Fibroblast of lung (primary cell): ENCODE measurements around the gene NME7.

ENCODE experiments used
- EZH2 ChIP-seq: IDR thresholded peaks from 2 replicates; pipeline ENCODE4 v1.5.1; 2012; ENCODE audit warnings: low read length, control low read depth, mild to moderate bottlenecking; ENCODE audit errors: missing control alignments
- TF ChIP-seq, protein P1 (sequence below), 2 donors: IDR thresholded peaks in 1 of 2; conservative IDR thresholded peaks in 1 of 2; 1 replicate in 1 of 2; 2 replicates in 1 of 2; pipeline ENCODE4 v1.5.1; 2011 to 2012; ENCODE audit warnings: low read length in 2 of 2, control low read depth in 1 of 2, inconsistent platforms in 1 of 2, low read depth in 1 of 2, mild to moderate bottlenecking in 1 of 2

DNA sequence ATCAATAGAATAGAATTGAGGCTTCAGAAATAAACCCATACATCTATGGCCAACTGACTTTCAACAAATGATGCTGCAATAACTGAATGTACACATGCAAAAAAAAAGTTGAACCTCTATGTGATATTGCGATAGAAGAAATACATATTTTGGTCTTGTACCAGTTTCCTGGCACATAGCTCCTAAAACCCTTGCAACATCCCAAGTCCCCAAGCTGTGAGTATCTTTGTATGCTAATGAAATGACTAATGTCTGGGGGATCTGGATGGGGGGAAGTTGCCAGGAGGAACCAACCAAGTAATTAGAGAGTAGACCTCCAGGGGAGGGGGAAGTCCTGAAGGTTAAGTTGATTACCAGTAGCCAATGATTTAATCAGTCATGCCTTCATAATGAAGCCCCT lies 24.8 kb upstream of the NME7 start:
- TF ChIP-seq, protein P1, sequence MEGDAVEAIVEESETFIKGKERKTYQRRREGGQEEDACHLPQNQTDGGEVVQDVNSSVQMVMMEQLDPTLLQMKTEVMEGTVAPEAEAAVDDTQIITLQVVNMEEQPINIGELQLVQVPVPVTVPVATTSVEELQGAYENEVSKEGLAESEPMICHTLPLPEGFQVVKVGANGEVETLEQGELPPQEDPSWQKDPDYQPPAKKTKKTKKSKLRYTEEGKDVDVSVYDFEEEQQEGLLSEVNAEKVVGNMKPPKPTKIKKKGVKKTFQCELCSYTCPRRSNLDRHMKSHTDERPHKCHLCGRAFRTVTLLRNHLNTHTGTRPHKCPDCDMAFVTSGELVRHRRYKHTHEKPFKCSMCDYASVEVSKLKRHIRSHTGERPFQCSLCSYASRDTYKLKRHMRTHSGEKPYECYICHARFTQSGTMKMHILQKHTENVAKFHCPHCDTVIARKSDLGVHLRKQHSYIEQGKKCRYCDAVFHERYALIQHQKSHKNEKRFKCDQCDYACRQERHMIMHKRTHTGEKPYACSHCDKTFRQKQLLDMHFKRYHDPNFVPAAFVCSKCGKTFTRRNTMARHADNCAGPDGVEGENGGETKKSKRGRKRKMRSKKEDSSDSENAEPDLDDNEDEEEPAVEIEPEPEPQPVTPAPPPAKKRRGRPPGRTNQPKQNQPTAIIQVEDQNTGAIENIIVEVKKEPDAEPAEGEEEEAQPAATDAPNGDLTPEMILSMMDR (conservative IDR thresholded peaks at IDR 0.05 in 1 of 2, IDR thresholded peaks at IDR 0.05 in 1 of 2; ENCODE audit: low read depth in 1 of 2, low read length in 2 of 2) = no peak
- no peak for TF ChIP-seq EZH2
